ENCODE measurements around the gene CTAGE9.

Gene CTAGE9

GRCh38 chr6:131660195-131660594, 50.6 kb downstream of the CTAGE9 start:
- no peak for DNase-seq

Data from CD4-positive, alpha-beta T cell treated with Interleukin-21 for 1 hour (primary cell).